GM18873 (cell line): Measurements from ENCODE around the gene ZMYND10.

Source experiments
- ATAC-seq: cut with Tn5 transposase; IDR thresholded peaks from one replicate; pipeline ENCODE4 v1.9.1; 2021; ENCODE audit warnings: mild to moderate bottlenecking, moderate library complexity, moderate number of reproducible peaks; ENCODE audit not compliant: unreplicated experiment, low FRiP score

Gene ZMYND10

DNA sequence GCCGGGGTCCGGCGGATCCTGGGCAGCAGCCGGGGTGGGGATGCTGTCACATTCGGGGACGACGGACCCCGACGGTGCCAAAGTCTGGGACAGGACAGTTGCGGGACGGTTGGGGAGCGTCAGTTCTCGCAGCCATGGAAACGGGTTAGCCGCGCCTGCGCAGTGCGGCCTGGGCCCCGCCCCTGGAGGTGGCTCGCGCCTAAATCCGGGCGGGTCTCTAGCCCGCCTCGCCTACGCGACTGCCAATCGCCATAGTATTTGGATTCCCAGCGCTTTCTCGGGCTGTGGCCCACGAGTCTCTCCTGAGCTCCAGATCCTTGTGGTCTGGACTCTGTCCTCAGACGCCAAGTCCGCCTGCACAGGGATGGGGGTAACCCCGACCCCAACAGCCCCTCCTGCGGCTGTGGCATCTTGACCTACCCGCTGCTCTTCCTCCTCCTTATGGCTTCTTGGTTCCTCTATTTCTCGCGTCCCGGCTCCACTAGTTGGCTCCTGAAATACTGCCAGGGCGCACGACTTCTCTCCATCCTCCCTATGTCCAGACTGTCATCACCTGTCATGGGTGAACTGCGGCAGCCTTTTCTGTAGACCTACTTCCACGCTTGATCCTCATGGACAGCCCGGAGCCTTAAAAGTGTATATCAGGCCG lies at the start of gene ZMYND10:
ZMYND10 (minus strand) TSS at position 147 of the 649 bp plus-strand sequence. CDS start 153 bp downstream, outside the sequence.
- ATAC-seq, result no peak

DNA sequence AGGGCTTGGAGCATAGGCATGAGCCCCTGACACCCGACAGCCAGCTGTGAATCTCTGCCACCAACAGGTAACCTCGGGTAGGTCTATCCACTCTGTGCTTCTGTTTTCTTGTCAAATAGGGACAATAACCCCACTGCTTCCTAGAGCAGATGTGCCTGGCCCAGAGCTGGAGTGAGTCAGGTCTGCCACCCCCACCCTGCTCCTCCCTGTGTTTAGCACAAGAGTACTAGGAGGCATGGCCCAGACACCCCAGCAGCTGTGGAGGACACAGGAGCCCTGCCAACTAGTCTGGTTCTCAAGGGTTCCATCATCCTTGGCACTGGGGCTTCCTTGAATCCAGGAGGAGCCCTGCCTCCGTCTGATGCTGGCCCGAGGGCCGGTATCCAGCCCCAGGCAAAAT lies 47.5 kb upstream of the ZMYND10 start:
- no peak for ATAC-seq

DNA sequence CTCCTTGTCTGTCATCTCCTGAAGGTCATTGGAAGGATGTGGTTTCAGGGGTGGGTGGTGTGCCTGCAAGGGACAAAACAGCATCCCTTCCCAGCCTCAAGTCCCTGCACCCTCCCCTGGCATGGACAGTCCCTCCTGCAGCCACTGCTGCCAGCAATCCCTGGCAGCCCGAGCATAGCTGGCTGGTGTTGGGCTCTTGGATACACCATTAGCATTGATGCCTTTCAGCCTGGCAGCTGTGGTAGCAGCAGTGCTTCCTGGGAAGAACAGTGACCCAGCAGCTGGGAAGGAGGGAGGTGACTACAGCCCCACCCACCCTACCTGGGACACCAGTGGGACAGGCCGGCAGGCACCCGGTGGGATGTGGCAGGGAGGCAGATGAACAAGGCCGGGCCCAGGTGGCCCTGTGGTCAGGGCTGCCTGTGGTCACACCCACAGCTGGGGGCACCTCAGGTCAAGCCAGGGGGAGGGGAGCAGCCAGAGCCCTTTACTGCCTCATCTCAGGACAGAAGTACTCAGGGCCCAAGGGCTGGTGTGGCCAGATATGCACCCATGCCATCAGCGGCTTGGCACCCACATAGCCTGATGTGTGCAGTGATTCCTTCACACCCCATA lies 46.7 kb upstream of the ZMYND10 start:
- ATAC-seq, result no peak

DNA sequence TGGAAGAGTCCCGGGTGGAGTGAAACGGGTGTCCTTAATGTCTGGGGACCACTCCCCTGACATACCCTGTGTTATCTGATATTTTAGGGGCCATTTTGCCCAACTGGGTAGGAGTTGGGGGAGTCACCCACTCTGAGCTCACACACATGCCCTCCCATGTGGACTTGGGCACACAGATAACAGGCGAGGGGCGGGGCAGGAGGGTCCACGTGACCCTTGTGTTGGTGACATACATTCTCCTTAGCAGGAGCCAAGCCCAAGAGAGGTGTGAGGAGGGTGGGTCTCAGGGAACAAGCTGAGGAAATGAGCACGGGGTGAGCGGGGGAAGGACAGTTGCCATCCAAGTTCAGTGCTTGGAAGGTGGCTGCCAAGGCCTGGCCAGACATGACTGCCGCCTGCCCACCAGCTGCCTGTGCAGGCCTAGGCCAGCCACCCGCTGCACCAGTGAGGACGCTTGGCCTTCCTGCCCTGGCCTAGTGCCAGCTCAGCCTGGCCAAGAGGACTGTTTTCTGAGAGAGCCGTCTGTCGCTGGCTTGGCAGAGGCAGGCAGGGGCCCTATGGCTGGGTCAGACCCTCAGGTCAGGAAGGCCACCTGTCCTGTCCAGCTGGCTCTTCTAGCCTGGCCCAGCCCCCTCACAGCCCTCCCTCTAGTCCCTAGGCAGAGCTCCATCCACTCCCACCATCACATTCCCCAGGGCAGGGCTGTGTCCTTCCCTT lies 45.1 kb upstream of the ZMYND10 start:
- no peak for ATAC-seq

DNA sequence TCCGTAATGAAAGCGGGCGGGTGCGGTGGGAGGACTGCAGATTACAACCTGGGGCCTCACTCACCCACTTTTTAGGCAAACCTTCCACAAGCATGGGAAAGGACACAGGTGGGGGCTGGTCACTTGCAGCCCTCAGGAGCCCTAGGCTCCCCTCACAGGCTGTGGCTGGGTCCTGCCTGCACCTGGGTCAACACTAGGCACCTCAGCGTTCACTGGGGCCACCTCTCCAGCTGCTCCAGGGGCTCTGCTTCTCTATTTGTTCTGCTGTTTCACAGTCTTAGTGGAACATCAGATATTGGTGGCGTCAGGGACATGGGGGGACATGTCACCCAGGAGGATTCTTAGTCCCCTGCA lies 43.9 kb upstream of the ZMYND10 start:
- ATAC-seq, result no peak

DNA sequence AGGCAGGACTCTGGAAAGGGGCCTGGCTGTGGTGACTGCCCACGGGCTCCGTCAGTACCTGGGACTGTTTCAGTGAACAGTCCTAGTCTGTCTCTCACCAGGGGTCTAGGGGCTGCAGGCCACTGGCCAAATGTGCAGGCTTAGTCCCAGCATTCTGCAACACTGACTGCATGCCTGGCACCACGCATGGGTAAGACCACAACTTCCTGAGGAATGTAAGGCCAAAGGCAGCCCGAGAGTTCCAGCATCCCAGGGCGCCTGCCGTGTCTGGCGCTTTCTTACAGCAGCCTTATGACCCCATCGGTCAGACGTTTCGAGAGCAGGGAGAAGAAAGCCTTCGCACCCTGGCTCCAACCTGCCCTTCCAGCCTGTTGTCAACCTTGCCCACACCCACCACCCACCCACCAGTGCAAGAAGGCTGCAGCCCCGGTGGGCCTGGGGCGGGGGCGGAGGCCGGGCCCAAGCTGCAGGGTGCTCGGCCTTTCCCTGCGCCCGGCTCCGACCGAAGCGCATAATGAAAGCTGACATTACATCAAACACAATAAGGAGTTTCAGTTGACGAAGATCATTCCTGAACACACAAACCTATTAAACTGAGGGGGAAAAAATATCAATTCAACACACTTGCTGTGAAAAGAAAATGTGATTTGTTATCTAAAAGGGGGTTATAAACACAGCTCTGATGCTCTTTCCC lies 43.3 kb upstream of the ZMYND10 start:
- ATAC-seq, result no peak

DNA sequence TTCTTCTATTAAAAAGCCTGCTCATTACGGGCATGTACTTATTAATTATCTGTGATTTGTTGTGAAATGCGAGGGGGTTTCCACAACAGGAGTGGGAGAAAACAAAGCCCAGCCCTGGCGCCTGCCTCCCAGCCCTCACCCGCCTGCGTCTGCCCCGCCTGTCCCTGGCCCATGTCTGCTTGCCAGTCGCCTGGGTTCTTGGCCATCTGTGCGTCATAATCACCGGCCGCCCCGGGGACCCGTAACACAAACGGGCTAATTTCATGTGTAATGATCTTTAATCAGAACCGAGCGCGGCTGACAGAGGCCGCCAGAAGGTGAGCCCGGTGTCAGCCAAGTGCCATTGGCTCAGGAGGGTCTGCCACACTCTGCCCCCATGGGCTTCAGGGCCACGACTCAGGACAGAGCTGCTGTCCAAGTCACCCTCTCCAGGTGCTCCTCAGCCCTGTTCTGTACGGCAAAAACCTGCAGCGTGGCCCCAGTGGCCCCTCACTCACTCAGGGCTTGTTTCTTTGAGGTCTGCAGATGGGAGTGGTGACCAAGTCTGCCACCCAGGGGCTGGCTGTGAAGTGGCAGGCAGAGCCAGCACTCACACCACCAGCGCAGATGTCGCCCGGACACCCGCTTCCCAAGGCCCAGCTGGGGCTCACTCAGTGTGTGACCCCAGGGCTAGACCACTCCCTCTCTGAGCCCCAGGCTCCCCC lies 42.6 kb upstream of the ZMYND10 start:
- ATAC-seq, result no peak

DNA sequence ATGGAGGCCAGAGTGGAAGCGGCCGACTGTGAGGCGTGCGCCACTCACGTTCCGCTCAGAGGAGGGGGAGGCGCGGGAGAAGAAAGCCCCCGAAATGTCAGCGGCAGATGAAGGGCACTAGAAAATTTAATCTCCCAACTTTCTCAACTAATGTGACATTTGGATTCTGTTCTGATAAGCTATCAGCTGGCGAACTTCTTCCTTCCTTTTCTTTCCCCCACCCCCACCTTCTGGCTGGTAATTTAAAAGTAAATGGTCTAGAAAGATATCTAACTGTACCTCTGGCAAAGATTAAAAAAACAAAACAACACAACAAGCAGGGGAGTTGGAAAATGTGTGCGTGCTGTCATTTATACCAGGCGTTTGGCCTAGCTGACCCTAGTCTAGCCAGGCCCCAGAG lies 40.2 kb upstream of the ZMYND10 start:
- ATAC-seq, result no peak

DNA sequence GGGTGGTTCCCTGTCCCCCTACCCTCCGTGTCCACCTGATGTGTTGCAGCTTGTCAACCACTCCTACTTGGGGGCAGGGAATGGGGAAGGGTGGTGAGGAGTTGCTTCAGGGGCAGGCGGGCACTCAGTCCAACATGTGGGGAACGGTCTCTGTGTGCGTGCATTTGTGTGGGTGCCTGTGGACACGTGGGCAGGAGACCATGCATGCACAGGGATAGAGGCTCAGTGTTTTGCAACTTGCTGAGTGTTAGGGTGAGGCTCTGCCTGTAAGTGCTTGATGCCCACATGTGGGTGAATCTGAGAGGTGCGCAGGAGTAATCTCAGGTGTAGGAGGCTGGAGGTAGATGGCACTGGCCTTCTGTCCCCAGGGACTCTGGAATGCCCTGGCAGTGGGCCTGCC lies 38.2 kb upstream of the ZMYND10 start:
- ATAC-seq, result no peak

DNA sequence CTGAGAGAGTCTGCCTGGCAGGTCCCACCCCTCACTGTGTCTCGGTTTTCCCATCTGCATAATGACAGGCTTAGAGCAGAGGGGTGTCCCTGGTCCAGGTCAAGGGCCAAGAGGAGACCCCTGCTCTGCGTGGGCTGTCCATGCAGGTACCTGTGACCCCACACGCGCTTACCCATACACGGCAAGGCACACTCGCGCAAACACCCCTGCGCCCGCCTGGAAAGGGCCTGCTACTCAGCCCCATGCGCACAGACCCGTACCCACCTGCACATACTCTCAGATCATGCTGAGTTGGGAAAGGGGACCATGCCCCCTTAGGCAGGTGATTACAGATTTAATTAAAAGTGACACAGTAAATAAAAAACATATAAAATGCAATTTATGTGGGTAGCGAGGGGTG lies 37.2 kb upstream of the ZMYND10 start:
- no peak for ATAC-seq

DNA sequence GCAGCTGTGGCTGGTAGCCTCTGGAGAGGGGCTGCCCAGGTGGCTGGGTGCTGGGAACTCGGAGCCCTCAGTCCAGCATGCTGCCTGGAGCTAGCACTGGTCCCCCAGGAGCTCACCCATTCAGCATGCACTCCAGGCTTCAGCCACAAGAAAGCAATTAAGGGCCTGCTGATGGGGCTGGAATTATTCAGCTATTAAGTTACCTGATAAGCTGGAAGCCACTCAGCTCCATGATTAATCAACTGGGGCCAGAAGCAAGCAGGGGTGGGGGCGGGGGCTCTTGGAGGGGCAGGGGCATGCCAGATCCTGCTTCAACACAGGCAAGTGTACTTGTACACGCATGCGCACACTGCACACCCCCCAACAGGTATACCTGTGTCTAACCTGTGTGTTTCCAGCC lies 35.9 kb upstream of the ZMYND10 start:
- no peak for ATAC-seq

DNA sequence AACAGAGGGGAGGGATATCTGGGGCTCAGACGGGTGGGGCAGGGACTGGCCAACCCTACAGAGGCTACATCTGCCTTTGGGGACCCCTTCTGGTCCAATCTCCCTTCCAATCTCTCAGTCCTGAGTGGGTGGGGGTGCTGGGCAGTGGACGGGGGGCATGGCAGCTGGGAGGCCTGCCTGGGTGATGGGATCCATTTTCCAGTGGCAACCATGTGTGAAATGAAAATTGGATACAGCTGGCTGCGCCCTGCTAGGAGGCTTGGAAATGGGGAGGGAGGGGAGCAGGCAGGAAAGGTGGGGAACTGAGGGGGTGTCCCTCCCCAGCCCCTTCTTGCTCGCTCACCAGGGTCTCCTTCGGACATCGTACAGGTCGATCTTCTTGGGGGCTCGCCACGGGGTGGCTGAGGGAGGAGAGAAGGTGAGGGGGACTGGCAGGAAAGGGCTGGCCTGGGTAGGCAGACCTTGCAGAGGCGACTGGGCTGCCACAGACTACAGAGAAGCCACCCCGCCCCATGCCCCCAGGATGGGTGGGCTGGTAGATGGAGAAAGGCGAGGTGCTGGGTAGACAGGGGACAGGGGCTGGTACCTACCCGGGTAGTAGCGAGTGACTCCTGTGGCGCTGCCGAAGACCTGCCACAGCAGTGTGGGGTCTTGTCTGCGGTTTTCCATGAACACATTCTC lies 35.0 kb upstream of the ZMYND10 start:
- no peak for ATAC-seq

DNA sequence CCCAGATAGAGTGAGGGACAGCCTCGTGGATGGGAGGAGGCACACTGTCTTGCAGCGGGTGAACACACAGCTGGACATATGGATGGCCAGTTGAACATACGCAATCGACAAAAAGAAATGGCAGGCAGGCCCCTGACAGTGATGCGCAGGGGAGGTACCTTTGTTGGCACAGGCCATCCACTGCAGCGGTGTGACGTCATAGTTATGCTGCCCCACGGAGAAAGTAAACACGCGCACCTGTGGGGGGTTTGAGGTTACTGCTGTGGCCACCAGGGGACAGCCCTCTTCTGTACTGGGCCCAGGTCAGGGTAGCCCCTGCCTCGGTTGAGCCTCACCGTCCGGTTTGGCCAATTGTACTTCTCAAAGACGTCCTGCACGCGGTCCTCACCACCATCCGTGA lies 33.2 kb upstream of the ZMYND10 start:
- no peak for ATAC-seq

DNA sequence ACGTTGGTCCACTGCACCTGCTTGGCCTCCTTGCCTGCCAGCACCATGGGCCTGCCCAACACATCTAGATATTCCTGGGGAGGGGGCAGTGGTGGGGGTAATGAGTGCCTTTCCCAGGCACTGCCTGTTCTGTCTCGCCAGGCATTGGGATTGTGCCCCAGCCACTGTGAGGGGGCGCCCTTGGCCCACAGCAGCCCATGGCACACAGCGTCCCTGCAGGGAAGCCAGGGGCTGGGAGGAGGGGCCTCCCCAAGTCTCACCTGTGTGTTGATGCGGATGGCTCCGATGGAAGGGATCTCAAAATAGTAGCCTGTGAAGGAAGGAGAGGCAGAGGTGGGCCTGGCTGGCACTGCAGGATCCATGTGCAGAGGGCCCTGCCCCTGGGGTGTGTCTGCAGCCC lies 32.5 kb upstream of the ZMYND10 start:
- ATAC-seq, result no peak

DNA sequence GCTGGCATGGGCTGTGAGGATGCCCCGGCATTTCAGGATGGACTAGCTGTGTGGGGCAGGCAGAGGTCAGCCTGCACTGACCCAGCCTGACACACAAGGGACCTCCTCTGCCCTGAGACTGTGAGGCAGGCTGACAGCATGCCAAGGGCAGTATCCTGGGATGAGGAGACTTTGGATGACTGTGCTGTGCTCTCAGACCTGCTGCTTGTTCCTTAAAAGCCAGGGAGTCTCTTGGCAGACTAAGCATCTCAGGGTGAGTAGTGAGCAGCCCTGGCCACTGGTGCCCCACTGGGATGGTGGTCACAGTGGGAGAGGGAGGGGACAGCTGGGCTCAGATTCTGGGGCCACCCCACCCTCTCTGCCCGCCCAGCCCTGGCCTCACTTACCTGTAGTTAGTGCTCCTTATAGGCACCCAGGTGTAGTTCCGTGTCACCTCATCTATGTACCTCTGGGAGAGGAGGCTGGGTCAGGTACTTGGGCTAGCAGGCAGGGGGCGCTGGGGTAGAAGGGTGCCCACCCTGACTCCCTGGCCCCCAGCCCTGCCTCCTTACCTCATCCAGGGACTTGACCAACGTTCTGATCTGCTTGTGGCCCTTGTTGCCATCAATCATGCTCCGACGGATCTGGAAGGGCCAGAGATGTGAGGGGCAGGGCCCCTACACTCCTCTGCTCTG lies 29.9 kb upstream of the ZMYND10 start:
- no peak for ATAC-seq

DNA sequence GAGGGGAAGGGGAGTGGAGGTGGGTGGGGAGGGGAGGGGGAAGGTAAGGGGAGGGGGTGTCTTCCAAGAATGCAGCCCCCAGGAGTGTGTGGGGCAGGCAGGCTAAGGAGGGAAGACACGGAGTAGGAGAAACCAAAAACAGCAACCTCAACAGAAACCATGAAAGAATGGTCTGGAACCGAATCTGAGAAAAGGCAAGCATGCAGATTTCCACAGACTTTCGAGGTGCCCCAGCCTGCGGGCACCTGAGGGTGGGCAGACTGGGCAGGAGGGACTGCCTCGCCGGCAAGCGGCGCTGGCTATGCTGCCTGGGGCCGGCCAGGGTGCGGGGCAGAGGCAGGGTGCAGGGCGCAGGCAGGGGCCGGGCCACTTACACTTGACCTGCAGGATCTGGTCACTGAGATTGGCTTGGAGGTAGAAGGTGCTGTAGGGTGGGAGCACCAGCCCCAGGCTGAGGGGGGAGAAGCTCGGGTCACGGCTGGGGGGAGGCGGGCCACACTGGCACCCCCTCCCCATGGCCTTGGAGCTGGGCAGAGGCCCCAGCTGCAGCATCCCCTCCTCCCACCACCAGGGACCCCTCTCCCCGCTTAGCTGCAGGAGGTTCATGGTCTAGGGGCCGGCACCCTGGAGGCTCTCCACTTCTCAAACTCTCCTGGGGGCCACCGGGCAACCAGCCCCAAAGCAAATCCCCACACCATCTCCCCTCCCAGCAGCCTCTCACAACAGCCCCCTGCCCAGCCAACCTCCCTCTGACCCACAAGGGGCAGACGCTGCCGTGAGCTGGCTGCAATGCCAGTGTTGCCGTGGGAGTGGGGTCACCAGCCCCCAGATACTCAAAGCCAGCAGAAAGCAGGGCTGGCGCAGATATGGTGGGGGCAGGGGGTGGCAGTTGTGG lies 29.1 kb upstream of the ZMYND10 start:
- ATAC-seq, result no peak

DNA sequence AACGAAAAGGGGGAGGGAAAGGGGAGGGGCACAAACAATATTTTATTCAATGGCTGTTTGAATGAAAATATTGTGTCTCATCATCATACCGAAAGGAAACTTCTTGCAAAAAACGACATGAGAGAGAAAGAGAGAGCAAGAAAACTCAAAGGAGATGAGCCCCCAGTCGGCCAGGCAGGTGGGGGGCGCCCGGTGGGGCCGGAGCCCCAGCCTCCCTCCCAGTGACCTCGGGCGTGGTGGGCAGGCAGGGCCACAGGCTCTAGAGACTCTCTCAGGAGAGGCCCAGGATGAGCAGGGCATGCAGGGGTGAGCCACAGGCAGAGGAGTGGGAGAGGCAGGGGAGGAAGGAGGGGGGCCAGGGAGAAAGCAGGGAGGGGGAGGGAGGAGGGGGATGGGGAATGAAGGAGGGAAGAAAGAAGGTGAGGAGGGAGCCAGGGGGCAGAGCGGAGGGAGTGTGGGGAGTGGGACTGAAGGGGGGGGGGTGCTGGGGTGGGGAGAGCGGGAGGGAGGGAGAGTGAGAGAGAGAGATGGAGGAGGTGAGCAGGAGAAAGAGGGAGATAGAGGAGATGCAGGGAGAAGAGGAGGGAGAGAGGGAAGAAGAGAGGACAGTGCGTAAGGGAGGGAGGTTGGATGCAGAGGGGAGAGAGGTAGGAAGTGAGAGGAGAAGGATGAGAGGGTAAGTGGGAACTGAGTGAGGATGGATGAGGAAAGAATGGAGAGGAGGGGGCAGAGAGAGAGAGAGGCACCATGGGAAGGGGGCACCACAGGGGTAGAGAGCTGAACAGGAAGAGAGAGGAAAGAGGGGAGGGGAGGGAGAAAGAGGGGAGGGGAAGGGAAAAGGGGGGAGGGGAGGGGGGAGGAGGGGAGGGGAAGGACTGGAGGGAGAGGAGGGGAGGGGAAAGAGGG lies 27.9 kb upstream of the ZMYND10 start:
- ATAC-seq, result no peak

DNA sequence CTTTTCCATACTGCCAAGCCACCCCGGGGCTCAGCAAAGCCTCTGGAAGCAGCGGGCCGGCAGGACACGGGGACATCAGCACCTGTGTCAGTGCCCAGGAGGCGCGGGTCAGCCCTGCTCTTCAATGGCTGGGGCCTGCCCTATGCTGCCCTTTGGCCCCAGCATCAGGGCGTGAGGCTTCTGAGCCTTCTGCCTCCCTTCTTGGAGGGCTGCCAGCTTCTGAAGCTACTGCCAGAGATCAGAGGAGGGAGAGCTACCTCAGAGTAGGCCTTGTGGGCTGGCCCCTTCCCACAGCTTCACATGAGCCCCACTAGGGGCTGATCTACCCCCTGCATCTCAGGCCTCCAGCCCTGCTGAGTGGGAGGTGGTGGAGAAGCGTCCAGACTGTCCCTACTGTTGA lies 26.8 kb upstream of the ZMYND10 start:
- ATAC-seq, result no peak
